ENCODE measurements around the gene OR52E6.
A peak's percentile ranks its signal among the peaks of the same experiment; 100 is the strongest.

GRCh38 chr11:5891216-5891800 is 49.6 kb upstream of the OR52E6 start:
- TF ChIP-seq CTCF (IDR thresholded peaks at IDR 0.05) (peak in 2 of 3 experiments; percentile 31 to 41), EP300 (IDR thresholded peaks at IDR 0.05) (no peak)
